ENCODE measurements around the gene CDKN2A.

CDKN2A gene

GRCh38 chr9:21993893-21994555 is at the start of gene CDKN2A:
TSS of gene CDKN2A (minus strand) at chr9:21994392.
- H3K4me3 ChIP-seq (ENCODE audit: low read depth, low read length): peak within 1 kb of the TSS; percentile 93

DNA sequence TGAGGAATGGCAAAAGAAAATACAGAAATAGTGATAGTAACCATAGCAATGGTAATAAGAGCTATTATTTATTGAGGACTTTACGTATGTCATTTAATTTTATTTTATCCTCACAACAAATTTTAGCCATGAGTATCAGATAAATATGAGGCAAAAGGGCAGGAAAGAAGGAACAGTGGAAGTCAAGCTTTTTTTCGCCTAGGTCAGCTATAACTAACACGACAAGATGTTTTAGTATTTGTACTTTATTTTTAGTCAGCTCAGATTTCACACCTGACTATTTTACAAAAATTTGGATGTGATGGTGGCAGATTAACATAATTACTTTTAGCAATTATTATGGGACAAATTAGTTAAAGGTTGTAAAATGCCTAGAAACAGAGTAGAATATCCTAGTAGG is 49.7 kb upstream of the CDKN2A start:
- H3K4me3 ChIP-seq (ENCODE audit: low read depth, low read length): no peak overlapping the region
- TF ChIP-seq CTCF (IDR thresholded peaks at IDR 0.05; ENCODE audit: low read depth, low read length): no peak

More at GRCh38 chr9:21993893-21994555, at the start of gene CDKN2A:
- no peak for TF ChIP-seq CTCF (IDR thresholded peaks at IDR 0.05; ENCODE audit: low read depth, low read length)

DNA sequence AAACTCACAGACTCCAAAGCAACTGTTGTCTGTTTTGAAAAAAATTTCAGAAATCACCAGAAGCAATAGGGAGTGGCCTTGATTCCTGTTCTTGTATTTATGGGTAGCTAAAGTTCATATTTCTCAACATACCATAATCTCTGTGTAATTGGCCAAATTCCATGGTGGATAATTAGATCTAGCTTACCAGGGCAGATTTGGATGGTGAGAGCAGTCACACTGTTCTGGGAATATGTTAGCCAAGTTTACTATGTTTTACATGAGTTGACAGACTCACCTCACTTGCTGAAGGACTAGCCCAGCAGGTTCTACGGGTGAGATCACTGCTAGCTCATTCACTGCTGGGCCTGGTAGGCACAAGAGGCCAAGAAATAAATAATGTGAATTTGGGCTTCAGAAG is 47.6 kb upstream of the CDKN2A start:
- no peak for TF ChIP-seq CTCF (IDR thresholded peaks at IDR 0.05; ENCODE audit: low read depth, low read length)
- H3K4me3 ChIP-seq (ENCODE audit: low read depth, low read length): no peak overlapping the region

DNA sequence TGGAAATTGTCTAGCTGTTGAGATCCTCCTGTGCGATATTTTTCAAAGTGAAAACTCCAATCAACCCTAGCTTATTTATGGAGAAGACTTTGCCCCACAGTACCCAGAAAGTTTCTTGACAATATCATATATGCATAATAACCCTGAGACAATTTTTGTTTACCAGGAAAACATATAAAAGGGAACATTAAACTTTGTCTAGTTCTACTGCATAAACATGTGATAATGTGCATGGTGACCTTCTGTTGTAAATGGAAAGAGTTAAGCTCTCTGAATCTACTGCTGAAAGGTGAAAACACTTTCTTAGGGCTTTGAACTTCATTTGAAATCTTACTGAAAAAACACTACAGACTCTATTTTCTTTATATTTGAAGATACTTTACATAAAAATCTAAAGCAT is 47.2 kb upstream of the CDKN2A start:
- H3K4me3 ChIP-seq (ENCODE audit: low read depth, low read length): no peak overlapping the region
- no peak for TF ChIP-seq CTCF (IDR thresholded peaks at IDR 0.05; ENCODE audit: low read depth, low read length)

GRCh38 chr9:22040760-22041159 is 46.6 kb upstream of the CDKN2A start:
- TF ChIP-seq CTCF (IDR thresholded peaks at IDR 0.05; ENCODE audit: low read depth, low read length): no peak
- no peak overlapping the region for H3K4me3 ChIP-seq (ENCODE audit: low read depth, low read length)

DNA sequence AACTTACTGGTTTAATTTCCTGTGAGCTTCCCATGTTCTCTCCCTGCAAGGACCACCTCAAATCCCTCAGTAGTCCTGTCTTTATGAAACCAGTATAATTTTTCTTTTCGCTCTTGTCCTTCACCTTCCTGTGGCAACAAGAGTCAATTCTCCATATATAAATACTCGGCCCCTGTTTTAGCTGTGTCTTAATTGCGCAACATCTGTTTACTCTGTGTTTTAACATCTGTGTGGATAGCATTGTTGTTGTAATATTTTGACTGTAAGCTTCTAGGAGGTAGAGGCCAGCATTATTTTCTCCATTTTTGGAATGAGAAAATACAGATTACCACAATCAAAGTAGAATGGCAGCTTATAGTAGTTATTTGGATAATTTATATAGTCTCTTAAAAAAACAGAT is 45.1 kb upstream of the CDKN2A start:
- H3K4me3 ChIP-seq (ENCODE audit: low read depth, low read length): no peak overlapping the region
- TF ChIP-seq CTCF (IDR thresholded peaks at IDR 0.05; ENCODE audit: low read depth, low read length): no peak

GRCh38 chr9:22037954-22038690 is 43.9 kb upstream of the CDKN2A start:
- no peak overlapping the region for H3K4me3 ChIP-seq (ENCODE audit: low read depth, low read length)
- 0 out of 2 replicates have a peak, but pooled peaks have one; percentile 3 for TF ChIP-seq CTCF (IDR thresholded peaks at IDR 0.05; ENCODE audit: low read depth, low read length)
